Sigmoid colon (tissue), 7 donors: ENCODE measurements around the gene CBR3. TPM values are rescaled to one million over a fixed set of nuclear protein-coding genes. Genes with fewer than 3 reads are reported as not detected.

Experiments used
- DNase-seq: peaks from one replicate; pipeline ENCODE4 v3.0.0-alpha.2; 2019
- H3K27ac ChIP-seq, 4 donors: fragments of 200-600 bp; sonication (generic); one replicate each; pipeline ENCODE4 v1.5.1; 2016 to 2019; ENCODE audit warnings: mild to moderate bottlenecking in 1 of 4
- H3K27me3 ChIP-seq, 3 donors: fragments of 200-600 bp; sonication (generic); one replicate each; pipeline ENCODE4 v1.5.1; 2019; ENCODE audit warnings: mild to moderate bottlenecking in 1 of 3
- H3K36me3 ChIP-seq, 4 donors: fragments of 200-600 bp; sonication (generic); one replicate each; pipeline ENCODE4 v1.5.1; 2016 to 2019
- H3K4me1 ChIP-seq, 4 donors: fragments of 200-600 bp; sonication (generic); one replicate each; pipeline ENCODE4 v1.5.1; 2017 to 2019
- H3K4me3 ChIP-seq, 4 donors: fragments of 200-600 bp; sonication (generic); one replicate each; pipeline ENCODE4 v1.5.1; 2017 to 2019; ENCODE audit warnings: mild to moderate bottlenecking in 2 of 4, moderate library complexity in 1 of 4
- H3K9me3 ChIP-seq, 4 donors: fragments of 200-600 bp in 3 of 4; sonication (generic) in 3 of 4; one replicate each; pipeline versions ENCODE4 v1.5.1 to v1.6.1; 2013 to 2019
- CTCF ChIP-seq, 4 experiments: fragments of 450-650 bp in 3 of 4; fragments of 200-600 bp in 1 of 4; IDR thresholded peaks; one replicate each; pipeline ENCODE4 v1.5.1; 2016 to 2019; ENCODE audit warnings: antibody characterized with exemption in 4 of 4, mild to moderate bottlenecking in 3 of 4, moderate library complexity in 2 of 4
- EP300 ChIP-seq, 4 donors: sonication (generic); formaldehyde crosslinking; IDR thresholded peaks; one replicate each; pipeline ENCODE4 v1.6.1; 2017; ENCODE audit warnings: antibody characterized with exemption in 4 of 4
- POLR2A ChIP-seq, 2 donors: fragments of 450-650 bp; IDR thresholded peaks; one replicate each; pipeline ENCODE4 v1.6.1; 2016; ENCODE audit warnings: antibody characterized with exemption in 2 of 2, mild to moderate bottlenecking in 2 of 2, moderate library complexity in 2 of 2
- POLR2AphosphoS5 ChIP-seq, 4 donors: sonication (generic); formaldehyde crosslinking; IDR thresholded peaks; one replicate each; pipeline ENCODE4 v1.6.1; 2017; ENCODE audit warnings: antibody characterized with exemption in 4 of 4
- WGBS, 2 donors: extraction: QIAGEN DNeasy Blood & Tissue Kit; methylation state at CpG; one replicate each; pipeline ENCODE4 v1.1.7; 2013; 5-methylcytosine and 5-hydroxymethylcytosine counted together
- intact Hi-C: fragments of 100-400 bp; cut with DNase I; formaldehyde crosslinking; loops from one replicate; pipeline ENCODE4 v1.15.1; 2023
- polyA plus RNA-seq, 3 donors: library from polyadenylated mRNA; stranded (reverse); fragments of 200-250 nt; gene quantifications; one replicate each; pipeline ENCODE4 v1.2.3, GENCODE V29; 2013
- total RNA-seq, 4 donors: library from RNA; depleted of rRNA; stranded (reverse); fragments of >200 nt; gene quantifications; one replicate each; pipeline ENCODE4 v1.1.0, GENCODE V29; 2016
- donor health status: healthy with polysubstance abuse.
- donor health status: Bipolar disorder and iron deficiency.
- donor health status: healthy.

Gene CBR3
- total and polyA plus RNA-seq, 7 donors = 2.3 to 17.8 (median 10.2) TPM

DNA sequence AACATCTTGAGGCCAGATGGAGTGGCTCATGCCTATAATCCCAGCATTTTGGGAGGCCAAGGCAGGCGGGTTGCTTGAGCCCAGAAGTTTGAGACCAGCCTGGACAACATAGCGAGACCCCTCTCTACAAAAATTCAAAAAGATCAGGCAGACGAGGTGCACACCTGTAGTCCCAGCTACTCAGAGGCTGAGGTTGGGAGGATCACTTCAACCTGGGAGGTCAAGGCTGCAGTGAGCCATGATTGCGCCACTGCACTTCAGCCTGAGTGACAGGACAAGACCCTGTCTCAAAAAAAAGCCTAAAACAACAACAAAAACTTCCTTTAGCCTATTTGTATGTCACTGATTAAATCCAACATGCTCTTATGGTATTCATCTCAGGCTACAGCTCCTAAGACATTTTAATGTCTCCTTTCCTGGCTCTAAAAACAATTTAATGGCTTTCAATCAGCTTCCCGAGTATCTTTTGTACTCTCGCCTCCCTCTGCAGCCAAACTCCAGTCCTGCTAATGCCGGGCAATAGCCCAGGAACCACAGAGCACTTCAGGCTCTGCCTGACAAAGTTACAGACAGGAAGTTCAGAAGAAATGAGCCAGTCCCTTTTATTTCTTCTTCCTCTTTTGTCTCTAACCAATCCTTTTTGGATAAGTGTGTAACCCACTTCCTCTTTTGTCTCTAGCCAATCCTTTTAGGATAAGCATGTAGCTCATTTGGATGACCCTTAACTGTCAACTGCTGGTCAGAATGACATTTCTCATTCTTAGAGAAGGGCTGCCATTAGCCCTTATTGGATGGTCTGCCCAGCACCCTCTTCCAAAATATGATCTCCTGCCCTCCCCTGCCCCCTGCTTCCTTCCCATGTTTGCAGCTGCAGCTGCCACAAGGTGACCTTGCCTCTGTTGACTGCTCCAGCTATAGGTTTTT lies 15.2 kb downstream of the CBR3 start:
- peak in 3 of 4 donors; percentile 18 to 37 (median 27) for TF ChIP-seq POLR2AphosphoS5 (IDR thresholded peaks at IDR 0.05)
- no peak for TF ChIP-seq CTCF (IDR thresholded peaks at IDR 0.05)
- Histone ChIP-seq H3K4me1 (peaks cover 0 to 16% (median 12%) of the 10 kb centered on the region in 4 donors), H3K27me3 (no peaks in the 10 kb centered on the region), H3K27ac (peak overlapping the region; percentile 46 to 65 (median 58)), H3K4me3 (no peak overlapping the region), H3K36me3 (no peaks in the 10 kb centered on the region), H3K9me3 (no peaks in the 10 kb centered on the region)
- WGBS, 2 donors = 57 to 60% methylated on average over 7 of the region's 7 CpGs
- DNase-seq = peak; percentile 84
- intact Hi-C loops = no loop called here

GRCh38 chr21:36155603-36156338 lies 20.9 kb downstream of the CBR3 start:
- intact Hi-C loops = loop anchor here (1.0 kb wide), 1 partner anchor 165 kb away; the partner anchor contains the start of gene MORC3
- peak; percentile 83 to 94 for TF ChIP-seq POLR2A (IDR thresholded peaks at IDR 0.05)
- peak; percentile 94 to 96 (median 96) for TF ChIP-seq POLR2AphosphoS5 (IDR thresholded peaks at IDR 0.05)
- TF ChIP-seq EP300 (IDR thresholded peaks at IDR 0.05) = no peak
- TF ChIP-seq CTCF (IDR thresholded peaks at IDR 0.05) = no peak
- 3 to 7% methylated on average over 53 of the region's 53 CpGs for WGBS, 2 donors
- H3K9me3 ChIP-seq = no peaks in the 10 kb centered on the region
- H3K4me3 ChIP-seq = peak overlapping the region; percentile 48 to 95 (median 66)
- H3K27me3 ChIP-seq = no peaks in the 10 kb centered on the region
- no peaks in the 10 kb centered on the region for H3K36me3 ChIP-seq
- peaks cover 0 to 23% (median 12%) of the 10 kb centered on the region in 4 donors for H3K4me1 ChIP-seq
- DNase-seq = peak; percentile 69
- peak overlapping the region; percentile 67 to 84 (median 78) for H3K27ac ChIP-seq

DNA sequence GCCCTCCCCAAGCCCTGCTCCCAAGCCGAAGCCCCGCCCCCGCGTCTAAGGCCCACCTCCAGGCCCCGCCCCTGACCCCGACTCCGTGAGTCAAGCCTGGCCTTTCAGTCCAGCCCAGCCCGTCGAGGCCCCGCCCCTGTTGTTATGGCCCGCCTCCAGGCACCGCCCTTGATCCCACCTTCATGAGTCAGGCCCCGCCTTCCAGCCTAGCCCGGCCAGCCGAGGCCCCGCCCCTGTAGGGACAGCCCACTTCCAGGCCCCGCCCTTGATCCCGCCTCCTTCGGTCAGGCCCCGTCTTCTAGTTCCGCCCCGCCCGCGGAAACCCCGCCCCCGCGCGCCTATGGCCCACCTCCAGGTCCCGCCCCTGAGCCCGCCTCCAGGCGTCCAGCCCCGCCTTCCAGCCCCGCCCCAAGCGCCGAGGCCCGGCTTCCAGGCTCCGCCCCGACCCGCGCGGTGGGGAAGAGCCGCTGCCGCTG lies 21.5 kb downstream of the CBR3 start:
- Histone ChIP-seq H3K4me3 (peak overlapping the region; percentile 63 to 95 (median 87)), H3K36me3 (no peaks in the 10 kb centered on the region), H3K9me3 (no peaks in the 10 kb centered on the region), H3K27ac (peak overlapping the region; percentile 85 to 88 (median 86)), H3K27me3 (no peaks in the 10 kb centered on the region), H3K4me1 (peaks cover 0 to 20% (median 11%) of the 10 kb centered on the region in 4 donors)
- intact Hi-C loops = loop anchor here (1.0 kb wide), 1 partner anchor 164 kb away; the partner anchor contains the start of gene MORC3
- WGBS, 2 donors = 1% methylated on average over 43 of the region's 43 CpGs
- TF ChIP-seq EP300 (IDR thresholded peaks at IDR 0.05) = no peak
- no peak for TF ChIP-seq POLR2A (IDR thresholded peaks at IDR 0.05)
- no peak for TF ChIP-seq POLR2AphosphoS5 (IDR thresholded peaks at IDR 0.05)
- no peak for TF ChIP-seq CTCF (IDR thresholded peaks at IDR 0.05)
- peak; percentile 100 for DNase-seq

DNA sequence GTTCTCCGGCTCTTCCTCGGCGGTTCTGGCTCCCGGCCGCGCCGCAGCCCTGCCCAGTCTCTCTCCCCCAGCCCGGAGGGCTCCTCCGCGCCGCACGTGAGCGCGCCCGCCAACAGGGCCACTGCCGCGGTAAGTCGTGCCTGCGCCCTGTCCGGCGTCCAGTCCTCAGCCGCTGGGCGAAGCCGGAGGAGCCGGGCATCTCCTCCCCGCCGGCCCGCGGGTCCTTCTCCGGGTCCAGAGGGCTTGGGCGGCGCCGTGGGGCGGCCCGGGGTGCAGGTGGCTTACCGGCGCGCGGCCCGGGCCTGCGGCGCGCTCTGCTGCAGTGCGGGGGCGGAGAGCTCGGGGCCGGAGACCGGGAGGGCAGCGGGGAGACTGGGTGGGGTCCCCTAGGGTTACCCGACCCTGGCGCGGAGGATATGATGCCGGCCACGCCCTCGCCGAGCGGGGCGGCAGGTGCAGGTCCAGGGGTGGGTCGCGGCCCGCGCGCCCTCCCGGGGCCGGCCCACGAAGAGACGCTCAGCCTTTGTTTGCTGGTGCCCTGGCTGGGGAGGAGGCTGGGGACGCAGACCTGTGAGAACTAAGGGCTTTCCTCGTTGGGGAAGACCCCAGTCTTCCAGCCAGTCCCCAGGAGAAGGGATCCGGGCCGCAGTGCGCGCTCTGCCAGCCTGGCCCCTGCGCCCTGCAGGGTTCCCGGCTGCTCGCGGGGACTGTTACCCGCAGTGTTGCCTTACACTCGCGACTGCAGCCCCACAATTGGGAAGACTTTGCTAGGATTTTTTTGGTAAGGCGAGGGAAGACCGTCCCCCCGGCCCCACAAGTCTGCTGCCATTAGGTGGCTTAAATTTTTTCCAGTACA lies 22.2 kb downstream of the CBR3 start, which contains the start of gene DOP1B:
TSS of gene DOP1B (plus strand) at position 10 of the 856 bp plus-strand sequence. CDS start 7,910 bp downstream, outside the sequence.
- peak within 1 kb of the TSS; percentile 63 to 95 (median 87) for H3K4me3 ChIP-seq

More for the DNA sequence above, 22.2 kb downstream of the CBR3 start, which contains the start of gene DOP1B:
- Histone ChIP-seq H3K27ac (peak within 1 kb of the TSS; percentile 85 to 88 (median 86)), H3K36me3 (no peaks in the 10 kb centered on the region), H3K27me3 (no peaks in the 10 kb centered on the region), H3K9me3 (no peaks in the 10 kb centered on the region), H3K4me1 (peaks cover 0 to 20% (median 11%) of the 10 kb centered on the region in 4 donors)
- DNase-seq = no peak
- WGBS, 2 donors = 1% methylated on average over 83 of the region's 83 CpGs
- intact Hi-C loops = loop anchor here (1.0 kb wide), 1 partner anchor 163 kb away; the partner anchor contains the start of gene MORC3
- no peak for TF ChIP-seq EP300 (IDR thresholded peaks at IDR 0.05)
- peak in 1 of 2 donors; percentile 64 for TF ChIP-seq POLR2A (IDR thresholded peaks at IDR 0.05)
- TF ChIP-seq CTCF (IDR thresholded peaks at IDR 0.05) = no peak
- TF ChIP-seq POLR2AphosphoS5 (IDR thresholded peaks at IDR 0.05) = peak; percentile 73 to 85 (median 81)
